Hematopoietic multipotent progenitor cell treated with erythropoietin and hydrocortisone succinate and interleukin-3 and kit ligand, for 4 days (in vitro differentiated cells): ENCODE results near the gene FBXO8.
A peak's percentile ranks its signal among the peaks of the same experiment; 100 is the strongest.

Experiments used
- DNase-seq: peaks from one replicate; pipeline ENCODE4 v3.0.0-alpha.2; 2015

The FBXO8 gene

DNA sequence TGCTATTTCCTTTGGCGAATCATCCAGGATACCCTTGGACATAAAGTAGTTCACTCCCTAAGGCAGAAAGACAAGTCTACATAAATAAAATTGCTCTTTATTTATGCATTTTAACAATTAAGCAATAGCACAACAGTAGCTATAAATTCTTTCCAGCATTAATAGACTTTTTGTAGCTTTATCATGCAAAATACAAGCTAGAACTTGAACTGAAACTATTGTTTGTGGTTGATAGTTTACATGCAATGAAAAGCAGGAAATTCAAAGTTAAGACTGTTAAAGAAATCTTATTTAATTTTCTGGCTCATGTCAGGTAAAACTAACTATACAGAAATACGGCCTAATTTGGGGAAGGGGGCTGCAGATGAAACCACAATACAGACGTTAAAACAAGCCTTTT is 42.3 kb downstream of the FBXO8 start:
- no peak for DNase-seq

DNA sequence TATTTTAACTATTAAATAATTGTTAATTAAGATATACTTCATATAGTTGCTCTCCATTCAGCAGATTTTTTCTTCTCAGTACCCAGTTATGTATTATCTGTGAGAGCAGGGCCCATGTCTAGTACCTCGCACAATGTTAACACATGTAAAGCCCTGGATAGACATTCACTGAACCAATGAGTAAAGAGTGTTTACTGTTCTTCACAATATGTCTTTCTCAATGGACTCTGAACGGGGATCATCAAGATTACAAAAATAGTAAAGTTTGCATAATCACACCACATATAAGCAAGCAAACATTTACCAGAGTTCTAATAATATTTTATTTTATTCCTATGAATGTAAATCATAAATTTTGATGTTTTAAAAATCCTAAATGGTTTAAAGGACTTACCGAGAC is 47.1 kb downstream of the FBXO8 start:
- no peak for DNase-seq

DNA sequence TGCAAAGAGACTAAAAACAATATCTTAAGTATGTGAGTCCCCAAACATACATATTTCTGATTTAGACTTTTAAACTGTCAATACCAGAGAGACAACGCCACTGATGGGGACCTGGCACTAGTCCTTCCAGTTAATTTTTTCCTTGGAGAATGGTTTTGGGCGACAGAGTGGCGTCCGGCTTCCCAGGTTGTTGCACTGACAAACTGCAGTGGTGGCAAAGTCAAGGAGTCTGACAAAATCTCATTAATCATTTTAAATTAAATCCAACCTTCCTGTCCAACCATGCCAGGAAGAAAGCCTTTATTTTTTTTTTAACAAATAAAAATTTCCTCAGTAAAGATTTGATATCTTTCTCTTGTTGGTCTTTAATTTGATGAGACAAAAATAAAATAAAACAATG is 52.8 kb downstream of the FBXO8 start:
- DNase-seq: no peak

DNA sequence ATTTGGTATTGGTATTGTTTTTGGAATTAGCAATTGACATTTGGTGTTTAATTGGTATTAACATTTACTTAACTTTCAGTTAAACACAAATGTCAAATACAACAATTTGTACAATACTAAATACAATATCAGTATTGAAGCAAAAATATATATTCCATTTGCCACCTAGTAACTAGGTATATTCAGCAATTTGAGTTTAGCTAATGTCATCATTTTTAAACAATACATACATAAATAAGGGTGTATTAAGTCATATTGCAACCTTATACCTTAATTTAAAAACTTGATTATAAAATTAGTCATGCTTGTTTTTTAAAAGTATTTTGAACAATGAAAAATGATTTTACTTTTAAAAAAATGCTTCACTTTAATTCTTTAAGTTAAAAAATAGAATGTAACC is 53.3 kb downstream of the FBXO8 start:
- no peak for DNase-seq

DNA sequence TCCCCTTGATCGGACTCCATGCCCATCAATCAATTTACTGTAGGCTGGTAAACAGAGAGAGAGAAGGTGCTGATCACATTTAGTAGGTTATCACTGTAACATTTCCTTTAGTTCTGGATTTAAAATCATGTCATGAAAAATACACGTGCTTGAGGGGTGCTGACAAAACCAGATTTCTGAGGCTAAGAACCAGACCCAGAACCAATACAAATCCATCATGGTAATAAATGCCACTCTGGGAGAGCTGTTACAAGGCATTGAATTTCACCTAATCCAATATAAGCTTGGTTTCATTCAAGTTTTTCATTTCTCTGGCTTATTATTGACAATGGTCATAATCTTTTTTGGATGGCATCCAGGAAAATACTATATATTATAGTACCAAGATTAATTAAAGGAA is 54.5 kb downstream of the FBXO8 start:
- no peak for DNase-seq

DNA sequence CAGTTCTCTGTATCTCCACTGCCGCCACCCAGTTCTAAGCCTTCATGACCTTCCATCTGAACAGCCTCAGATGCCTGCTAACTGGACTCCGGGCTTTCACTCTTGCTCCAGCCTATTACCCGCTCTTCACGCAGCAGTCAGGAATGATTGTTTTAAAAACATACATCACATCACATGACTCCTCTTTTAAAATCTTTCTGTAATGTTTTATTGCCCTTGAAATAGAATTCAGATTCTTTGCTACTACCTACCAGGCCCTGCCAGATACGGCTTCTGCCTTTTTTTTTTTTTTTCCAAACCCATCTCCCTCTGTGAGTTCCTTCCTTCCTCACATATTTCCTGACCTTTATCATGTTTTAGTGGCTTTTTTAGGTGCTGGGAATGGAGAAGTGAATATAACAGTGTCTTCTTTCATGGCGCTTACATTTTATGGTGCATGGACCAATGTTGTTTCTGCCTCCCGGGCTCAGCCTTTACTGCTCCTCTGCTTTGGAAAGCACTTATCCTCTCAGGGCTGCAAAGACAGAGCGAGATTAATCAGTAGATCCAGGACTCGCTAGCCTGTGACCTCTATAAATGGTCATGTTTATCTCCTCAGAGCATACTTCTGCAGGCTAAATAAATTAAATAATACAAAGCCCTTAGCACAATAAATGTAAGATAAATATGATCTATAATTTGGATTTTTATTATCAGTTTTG is 58.0 kb downstream of the FBXO8 start:
- DNase-seq: no peak

DNA sequence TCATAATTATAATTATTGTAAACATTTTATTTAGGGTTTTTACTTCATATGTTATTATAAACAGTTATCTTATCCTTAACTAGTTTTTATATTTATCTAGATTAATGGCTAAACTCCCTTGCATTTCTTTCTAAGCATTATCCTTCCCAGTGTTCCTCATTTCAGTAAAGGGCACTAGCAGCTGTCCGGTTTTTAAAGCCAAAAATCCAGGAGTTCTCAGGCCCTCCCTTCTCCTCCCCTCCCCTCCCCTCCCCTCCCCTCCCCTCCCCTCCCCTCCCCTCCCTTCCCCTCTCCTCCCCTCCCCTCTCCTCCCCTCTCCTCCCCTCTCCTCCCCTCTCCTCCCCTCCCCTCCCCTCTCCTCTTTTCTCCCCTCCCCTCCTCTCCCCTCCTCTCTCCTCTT is 58.9 kb downstream of the FBXO8 start:
- no peak for DNase-seq

DNA sequence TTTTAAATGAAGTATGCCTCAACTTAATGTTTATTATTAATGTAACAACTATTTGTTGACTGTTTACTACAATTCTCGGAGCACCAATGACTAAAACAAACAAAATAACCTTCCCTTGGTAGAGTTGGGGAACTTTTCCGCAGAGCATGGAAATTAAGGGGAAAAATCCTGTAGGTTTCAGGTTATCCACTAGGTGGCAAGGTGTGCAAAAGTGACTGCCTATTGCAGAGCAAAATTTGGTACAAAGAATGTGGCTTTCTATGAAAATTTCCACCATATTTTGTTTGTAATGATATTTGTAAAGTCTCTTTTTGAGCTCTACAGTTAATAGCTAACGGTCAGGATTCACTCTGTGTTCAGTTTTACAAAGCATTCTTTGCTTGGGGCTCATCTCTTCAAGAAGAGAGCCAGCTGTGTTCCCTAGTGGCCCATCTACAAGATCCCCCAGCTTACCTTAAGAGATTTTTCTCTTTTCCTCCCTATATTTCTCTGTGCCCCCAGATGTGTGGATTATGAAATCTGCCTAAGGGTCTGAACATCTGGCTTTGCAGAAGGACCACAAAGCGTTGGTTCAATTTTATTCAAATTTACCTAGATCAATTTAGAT is 61.1 kb downstream of the FBXO8 start:
- peak; percentile 60 for DNase-seq

DNA sequence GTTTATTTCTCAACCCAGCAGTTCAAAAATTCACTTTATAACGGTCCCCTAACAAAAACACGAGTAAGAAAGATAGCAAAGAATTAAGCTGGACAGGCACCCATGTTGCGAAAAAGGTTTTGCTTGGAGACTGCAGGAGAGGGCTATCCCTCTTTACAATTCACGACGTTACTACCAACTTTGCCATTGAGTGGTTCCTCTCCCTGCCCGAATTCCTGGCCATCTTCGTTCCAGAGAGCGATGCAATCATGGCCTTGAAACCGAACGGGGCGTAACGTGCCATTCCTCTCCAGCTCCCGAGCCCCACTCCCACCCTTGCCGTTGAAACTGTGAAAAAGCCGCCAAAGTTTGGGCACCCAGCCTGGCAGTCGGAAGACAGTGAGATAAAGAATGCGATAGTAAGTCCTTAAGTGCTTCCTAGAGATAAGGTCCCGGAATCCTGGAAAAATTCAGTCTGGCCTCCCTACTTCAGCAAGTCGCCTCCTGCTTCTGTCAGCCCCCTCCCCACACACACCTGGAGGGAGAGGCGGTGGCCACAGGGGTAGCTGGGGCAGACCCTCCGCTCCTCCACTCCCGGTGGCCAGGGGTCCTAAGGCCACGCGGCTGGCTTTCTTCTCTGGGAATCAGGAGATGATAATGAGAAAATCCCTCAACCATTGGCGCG is 65.2 kb downstream of the FBXO8 start:
- no peak for DNase-seq

DNA sequence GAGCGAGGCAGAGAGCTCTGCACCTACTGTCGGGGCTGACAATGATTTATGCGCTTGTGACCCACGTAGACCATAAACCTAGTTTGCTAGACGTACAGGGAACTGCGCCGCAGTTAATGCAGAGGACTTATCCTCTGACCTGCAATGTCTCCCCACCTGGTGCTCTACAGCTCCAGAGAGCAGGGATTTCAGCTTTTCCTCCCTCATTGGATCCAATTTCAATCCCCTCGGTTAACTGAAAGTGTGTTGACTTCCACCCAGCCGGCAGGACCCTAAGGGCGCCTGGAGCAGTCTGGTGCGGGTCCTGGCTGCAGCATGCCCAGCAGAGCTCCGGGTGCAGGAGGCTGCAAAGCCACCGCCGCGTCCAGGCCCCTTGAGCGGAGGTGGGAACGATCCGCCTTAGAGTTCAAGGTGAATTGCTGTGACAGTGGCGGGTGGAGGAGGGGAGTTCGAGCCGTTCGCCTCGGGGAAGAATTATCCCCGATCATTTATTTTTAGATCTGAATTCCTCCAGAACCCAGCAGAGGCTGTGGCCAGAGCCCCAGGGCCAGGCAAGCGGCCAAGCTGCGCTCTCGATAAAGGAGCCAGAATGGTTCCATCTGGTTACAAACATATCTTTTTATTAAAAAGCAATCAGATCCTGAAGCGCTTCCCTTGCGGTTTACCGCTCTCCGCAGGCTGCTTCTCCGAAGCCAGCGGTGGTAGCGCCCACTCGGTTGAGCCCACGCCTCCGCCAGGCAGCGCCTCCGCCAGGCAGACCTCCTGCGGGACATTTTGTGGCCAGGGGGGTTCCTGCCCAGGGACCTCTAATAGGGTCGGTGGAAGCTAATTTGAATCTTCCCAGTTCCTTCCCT is 66.0 kb downstream of the FBXO8 start:
- peak; percentile 77 for DNase-seq

DNA sequence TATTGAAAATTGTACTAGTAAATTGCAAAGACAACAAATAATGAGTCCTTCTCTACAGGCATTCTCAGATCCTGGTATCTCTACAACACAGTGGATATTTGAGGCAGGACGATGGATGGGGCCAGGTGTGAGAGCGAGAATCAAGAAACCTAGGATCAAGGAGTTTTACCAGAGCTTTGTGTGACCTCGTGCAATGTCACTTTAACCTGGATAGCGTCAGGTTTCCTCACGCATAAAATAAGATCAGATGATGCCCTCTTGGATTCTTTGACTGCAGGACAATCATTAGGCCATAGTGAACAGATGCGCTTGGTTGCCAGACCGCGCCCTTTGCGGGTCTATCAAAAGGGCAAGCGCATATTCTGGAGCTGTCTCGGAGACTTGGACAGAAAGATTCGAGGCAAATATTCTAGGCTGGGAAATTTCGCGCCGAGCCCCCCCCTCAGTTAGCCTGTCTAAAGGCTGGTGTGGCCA is 66.6 kb downstream of the FBXO8 start:
- DNase-seq: no peak

DNA sequence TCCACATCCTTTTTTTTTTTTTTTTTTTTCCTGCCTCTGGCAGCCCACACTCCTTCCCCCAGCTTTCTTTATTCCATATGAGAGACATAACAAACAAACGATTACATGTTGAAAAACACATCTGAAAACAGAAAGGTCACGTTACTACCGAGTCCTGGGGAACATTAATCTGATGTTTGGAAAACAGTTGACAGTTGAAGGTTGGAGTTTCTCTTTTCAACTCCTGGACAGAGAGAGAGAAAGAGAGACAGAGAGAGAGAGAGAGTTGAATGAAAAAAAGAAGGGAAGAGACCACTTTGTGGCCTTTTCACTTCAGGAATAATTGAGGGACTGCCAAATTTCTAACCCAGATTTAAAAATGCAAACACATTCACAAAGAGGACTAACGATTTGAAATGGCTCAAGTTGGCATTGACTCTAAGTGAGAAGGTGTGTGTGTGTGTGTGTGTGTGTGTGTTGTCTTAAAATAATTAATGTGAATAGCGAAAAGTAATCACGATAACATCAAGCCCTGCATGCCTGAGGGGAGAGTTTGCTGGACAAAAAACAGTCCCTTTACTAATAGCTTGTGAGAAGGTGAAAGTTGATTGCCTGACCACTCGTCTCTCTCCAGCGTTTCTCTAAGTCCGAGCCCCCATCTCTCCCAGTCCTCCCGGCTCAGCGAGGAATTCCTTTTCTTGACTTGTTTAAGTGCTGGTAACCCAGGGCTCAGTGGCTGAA is 67.3 kb downstream of the FBXO8 start:
- no peak for DNase-seq

DNA sequence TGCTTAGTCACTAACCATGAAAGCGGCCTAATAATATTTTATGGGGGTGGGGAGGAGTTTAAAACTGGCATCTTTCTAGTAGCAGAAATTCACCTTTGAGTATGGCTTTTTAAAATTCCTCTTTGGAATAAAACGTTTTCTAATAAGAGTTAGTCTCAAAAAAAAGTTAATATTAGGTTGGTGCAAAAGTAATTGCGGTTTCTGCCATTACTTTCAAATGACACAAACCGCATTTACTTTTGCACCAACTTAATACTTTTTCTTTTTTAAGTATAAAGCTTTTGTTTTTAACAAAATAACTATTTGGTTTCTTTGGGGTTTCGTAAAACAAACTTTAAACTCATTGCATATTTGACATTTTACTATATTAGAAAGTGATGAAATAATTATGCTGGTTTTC is 68.4 kb downstream of the FBXO8 start:
- no peak for DNase-seq

DNA sequence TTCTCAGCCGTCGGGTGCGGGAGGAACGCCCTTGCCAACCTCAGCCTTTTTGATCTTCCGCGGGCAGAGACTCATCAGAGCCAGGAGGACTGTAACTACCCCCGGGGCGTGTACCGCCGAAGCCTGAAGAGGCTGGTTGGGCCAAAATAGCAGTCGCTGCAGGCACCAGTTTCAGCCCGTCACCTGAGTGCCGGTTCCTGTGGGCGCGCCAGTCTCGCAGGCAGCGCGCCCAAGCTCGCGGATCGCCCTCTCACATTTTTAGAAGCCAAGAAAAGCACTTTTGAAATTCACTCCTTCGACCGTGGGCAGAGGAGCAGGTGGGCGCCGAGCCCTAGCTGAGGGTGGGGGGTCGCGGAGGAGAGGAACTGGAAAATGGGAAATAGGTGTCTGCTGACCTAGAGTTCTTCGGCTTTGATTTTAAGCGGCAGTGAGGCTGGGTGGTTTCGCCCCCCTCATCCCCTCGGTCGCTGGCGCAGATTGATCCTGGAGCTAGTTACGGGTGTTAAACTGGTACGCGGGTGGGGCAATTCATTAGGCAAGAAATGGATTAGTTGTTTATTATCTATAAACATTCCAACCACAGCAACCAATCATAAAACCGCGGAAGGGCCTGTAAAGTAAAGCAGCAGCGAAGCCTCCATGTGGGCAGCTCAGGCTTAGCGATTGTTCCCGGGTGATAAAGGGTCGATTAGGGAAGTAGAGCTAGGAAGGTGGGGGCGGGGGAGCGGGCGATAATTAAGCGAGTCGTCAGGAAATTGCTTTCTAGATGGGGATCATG is 69.2 kb downstream of the FBXO8 start:
- peak; percentile 56 for DNase-seq

DNA sequence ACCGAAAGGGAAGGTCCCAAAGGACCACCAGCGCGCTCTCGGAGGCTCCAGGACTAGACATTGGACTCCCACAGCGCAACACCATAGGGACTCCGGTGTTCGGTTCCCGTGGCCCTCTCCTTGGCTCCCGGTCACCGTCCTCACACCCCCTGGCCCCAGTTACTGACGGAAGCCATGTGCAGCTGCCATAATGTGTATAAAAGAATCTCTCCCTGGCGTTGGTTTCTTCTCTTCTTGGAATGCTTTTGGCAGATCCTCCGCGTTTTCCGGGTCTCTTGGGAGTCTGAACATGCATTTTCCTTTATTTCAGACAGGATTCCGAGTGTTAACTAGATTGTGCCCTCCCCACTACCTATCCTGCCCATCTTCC is 69.8 kb downstream of the FBXO8 start:
- no peak for DNase-seq

DNA sequence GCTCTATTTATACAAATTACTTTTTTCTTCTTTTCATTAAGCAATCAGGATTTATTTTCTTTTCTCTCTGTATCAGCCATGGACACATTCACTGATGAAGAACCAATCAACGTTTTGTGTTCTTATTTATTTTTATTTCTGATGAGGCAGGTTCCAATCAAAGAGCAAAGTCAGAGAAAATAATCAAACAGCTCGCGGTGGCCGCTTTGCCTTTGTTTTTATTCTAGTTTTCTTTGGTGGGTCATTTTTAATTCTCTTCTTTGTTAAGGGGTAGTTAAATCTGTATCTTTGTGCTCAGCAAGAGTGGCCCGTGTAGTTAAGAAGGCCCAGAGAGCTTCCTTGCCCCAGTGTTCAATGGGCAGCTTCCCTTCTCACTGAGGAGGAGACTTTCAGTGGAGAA is 71.4 kb downstream of the FBXO8 start:
- no peak for DNase-seq

DNA sequence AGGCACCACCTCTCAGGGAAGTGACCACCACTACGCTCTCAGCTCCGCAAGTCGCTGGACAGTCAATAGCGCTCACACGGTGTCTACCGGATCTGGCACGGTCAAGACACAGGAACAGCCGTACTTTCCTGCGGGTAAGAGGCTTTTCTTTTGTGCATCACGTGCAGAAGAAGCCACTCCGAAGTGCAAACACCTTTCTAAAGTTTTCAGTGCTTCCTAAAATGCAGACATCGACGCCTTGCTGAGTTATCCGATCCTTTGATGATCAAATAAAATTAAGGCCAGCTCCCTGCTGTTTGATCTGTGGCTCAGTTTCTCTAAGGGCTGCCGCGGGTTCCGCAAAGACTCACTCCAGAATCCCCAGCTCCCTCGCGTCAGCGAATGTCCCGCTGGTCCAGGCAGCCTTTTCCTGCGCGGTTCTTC is 71.8 kb downstream of the FBXO8 start:
- no peak for DNase-seq

DNA sequence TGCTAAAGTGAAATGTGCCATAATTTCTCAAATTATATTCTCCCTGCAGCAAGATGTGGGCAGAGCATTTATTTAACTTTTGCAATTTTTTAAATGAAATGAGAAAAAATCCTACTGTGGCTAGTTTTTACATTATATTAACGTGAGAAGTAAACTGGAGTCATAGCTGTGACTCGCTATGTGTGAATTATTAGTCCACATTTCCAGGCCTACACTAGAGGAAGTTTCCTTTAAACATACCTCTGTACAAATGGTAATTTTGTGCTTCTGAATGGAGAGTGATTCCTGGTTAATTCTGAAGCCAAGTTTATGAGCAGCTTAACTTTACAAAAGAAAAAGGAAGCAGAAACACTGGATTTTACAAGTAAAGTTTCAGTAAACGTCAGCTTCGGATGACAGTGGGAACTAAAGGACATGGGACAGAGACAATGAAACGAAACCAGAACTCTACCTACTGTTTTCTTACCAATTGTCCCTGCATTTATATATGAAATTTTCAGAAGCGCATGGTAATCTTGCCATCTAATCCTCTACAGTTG is 72.4 kb downstream of the FBXO8 start:
- no peak for DNase-seq

DNA sequence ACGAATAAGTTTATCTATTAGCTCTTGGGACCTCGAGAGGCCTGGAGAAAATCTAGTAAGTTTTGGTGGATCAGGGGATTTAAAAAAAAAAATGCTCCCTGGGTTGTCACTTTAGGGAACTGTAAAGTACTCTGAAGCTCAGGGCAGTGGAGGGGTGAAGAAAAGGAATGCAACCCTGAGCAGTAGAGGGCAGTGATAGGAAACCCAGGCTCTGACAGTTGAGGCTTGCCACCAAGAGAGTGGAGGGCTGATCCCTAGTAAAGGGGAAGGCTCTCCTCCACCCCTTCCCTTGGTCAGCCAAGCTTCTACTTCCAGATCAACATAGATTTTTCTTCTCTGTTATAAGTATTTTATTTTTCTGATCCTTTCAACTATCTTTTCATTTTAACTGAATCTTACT is 73.1 kb downstream of the FBXO8 start:
- DNase-seq: peak; percentile 30

DNA sequence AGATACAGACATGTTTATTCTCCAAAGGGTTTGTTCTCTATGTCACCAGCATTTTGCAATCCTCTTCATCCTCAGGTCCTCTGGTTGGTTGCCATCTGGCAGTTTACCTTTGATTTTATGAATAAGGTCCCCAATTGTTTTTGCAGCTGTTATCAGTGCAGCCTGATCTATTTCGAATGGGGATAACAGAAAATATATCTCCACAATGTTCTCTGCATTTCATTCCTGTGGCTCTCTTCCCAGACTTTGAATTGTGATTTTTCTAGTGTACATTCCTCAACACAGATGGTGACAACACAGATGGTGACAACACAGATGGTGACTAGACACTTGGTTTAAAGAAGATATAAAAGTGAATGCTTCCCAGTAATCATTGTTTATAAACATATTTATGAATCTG is 74.1 kb downstream of the FBXO8 start:
- DNase-seq: no peak

DNA sequence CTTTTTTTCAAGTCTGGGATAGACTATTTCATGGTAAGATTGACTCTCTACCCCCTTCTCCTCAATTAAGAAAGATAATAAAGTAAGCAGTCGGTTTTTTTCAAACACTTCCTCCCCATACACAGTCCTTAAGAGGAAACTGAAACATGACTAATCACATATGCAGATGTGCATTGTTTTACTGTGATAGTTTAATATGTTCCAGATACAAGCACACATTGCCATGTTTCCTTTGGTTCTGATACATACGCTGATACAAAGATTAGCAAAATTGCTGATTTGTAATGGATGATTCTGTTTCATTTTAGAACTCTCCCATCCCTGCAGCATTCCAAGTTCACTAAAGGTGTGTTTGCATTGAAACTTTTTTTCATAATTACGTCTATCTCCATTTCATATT is 76.1 kb downstream of the FBXO8 start:
- no peak for DNase-seq
